ENCODE results near the gene WDR90. TPM values are rescaled to one million over a fixed set of nuclear protein-coding genes. Genes with fewer than 3 reads are reported as not detected.
A peak's percentile ranks its signal among the peaks of the same experiment; 100 is the strongest.

WDR90 gene
- total RNA-seq, 4 donors from 2014 or later, result 29.8 to 154 (median 73.6) TPM

DNA sequence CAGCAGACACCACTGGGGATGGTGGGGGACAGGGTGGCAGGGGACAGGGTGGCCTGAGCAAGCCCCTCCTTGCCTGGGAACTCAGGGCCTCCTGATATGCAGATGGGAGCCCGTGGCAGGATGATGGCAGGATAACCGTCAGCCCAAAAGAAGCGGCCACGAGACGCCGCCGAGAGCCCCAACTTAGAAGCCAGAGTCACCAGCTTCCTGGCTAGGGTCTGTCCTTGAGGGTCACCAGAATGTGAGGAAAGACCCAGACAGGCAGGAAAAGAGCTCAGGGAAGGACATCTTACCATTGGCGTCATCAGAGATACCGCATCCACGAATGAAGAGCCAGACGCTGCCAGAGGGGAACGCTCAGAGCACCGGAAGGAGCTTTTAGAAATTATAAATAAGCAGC is 39.8 kb upstream of the WDR90 start:
- Histone ChIP-seq H3K36me3 (no peaks in the 10 kb centered on the region), H3K27me3 (no peaks in the 10 kb centered on the region), H3K4me1 (peaks cover 0 to 11% (median 2%) of the 10 kb centered on the region in 4 donors), H3K4me3 (no peak overlapping the region), H3K27ac (no peak overlapping the region), H3K9me3 (no peaks in the 10 kb centered on the region)
- TF ChIP-seq POLR2A (IDR thresholded peaks at IDR 0.05), result no peak
- TF ChIP-seq, protein P1, sequence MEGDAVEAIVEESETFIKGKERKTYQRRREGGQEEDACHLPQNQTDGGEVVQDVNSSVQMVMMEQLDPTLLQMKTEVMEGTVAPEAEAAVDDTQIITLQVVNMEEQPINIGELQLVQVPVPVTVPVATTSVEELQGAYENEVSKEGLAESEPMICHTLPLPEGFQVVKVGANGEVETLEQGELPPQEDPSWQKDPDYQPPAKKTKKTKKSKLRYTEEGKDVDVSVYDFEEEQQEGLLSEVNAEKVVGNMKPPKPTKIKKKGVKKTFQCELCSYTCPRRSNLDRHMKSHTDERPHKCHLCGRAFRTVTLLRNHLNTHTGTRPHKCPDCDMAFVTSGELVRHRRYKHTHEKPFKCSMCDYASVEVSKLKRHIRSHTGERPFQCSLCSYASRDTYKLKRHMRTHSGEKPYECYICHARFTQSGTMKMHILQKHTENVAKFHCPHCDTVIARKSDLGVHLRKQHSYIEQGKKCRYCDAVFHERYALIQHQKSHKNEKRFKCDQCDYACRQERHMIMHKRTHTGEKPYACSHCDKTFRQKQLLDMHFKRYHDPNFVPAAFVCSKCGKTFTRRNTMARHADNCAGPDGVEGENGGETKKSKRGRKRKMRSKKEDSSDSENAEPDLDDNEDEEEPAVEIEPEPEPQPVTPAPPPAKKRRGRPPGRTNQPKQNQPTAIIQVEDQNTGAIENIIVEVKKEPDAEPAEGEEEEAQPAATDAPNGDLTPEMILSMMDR (IDR thresholded peaks at IDR 0.05), result no peak
- DNase-seq, result no peak

DNA sequence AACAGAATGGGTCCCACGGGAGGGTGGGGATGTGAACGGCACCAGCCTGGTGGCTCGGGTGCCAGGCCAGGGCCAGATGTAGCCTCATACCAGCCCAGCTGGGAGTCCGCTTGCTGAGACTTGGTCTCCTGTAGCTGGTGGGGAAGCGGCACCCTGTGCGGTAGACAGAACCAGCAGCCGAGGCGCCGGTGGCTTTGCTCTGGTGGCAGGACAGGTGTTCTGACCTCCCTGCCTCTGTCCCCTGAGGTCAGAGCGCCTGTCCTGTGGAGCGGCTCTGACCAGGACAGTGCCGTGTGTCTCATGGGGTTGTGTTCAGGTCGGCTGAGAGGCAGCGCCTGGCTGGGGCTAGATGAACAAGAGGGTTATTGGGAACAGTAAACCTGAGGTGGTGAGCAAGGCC is 39.2 kb upstream of the WDR90 start:
- H3K4me1 ChIP-seq, result peaks cover 0 to 11% (median 2%) of the 10 kb centered on the region in 4 donors
- H3K27ac ChIP-seq, result no peak overlapping the region
- H3K4me3 ChIP-seq, result no peak overlapping the region
- H3K27me3 ChIP-seq, result no peaks in the 10 kb centered on the region
- no peak for TF ChIP-seq POLR2A (IDR thresholded peaks at IDR 0.05)
- TF ChIP-seq, protein P1 (IDR thresholded peaks at IDR 0.05), result no peak
- no peaks in the 10 kb centered on the region for H3K9me3 ChIP-seq
- no peaks in the 10 kb centered on the region for H3K36me3 ChIP-seq
- DNase-seq, result no peak

DNA sequence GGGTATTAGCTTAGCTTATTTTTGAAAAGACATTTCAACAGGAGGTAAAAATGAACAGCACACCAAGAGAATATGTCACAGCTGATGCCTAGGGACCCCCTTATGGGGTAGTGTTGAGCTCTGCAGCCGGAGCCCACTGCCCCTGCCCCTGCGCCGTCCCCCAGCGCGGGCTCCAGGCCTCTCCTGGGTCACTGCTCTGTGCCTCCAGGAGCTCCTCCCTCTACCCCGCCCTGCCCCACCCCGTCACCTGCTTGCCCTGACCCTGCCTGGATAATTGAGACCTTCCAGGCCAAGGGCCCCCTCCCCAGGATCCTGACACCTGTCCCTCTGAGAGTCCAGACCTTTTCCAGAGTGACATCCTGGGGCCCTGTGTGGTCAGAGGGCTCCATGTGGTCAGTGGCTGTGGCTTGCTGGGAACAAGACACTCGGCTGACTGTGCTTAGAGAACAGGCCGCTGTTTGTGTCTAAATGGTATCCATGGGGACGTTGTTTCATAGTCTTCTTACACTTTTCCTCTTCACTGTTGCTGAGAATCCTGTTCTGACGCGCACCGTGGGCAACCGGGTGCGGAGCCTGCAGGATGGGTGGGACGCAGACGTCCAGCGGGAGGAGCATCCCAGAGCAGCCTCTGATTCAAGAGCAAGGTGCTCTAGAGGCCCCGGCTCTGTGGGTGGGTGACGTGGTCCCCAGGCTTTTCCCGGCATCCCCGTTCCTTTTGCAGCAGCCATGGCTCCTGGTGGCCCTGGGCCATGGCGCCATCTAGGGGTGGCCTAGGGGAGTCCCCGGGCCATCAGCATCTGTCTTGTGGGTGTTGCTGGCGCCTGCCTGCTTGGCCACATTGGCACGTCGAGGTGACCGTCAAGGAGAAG is 38.4 kb upstream of the WDR90 start:
- Histone ChIP-seq H3K36me3 (no peaks in the 10 kb centered on the region), H3K27me3 (no peaks in the 10 kb centered on the region), H3K9me3 (no peaks in the 10 kb centered on the region), H3K27ac (no peak overlapping the region), H3K4me1 (peaks cover 0 to 18% (median 2%) of the 10 kb centered on the region in 4 donors), H3K4me3 (no peak overlapping the region)
- TF ChIP-seq, protein P1 (IDR thresholded peaks at IDR 0.05), result peak; percentile 2 to 80 (median 74)
- no peak for TF ChIP-seq POLR2A (IDR thresholded peaks at IDR 0.05)
- peak; percentile 43 to 75 (median 68) for DNase-seq

DNA sequence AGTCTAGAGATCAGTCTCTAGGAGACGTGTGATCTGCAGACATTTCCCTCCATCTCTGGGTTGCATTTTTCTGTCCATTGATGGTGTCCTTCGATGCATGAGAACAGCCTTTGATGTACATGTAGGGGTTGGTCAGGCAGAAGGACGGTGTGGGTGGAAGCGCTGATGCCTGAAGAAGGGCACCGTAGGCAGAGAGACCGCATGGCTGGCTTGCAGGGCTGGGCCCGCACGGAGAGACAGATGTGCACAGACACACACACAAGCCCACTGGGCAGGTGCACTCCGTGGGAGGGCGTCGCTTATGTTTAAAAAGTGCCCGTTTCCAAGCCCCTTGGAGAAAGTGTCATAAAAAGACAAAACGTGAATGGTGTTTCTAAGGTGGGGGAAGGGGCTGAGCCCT is 34.0 kb upstream of the WDR90 start:
- Histone ChIP-seq H3K9me3 (no peaks in the 10 kb centered on the region), H3K27me3 (no peaks in the 10 kb centered on the region), H3K4me1 (peaks cover 0 to 27% (median 2%) of the 10 kb centered on the region in 4 donors), H3K36me3 (peaks cover 0 to 4% (median 0%) of the 10 kb centered on the region in 3 donors), H3K4me3 (no peak overlapping the region), H3K27ac (no peak overlapping the region)
- no peak for DNase-seq
- no peak for TF ChIP-seq POLR2A (IDR thresholded peaks at IDR 0.05)
- TF ChIP-seq, protein P1 (IDR thresholded peaks at IDR 0.05), result no peak

DNA sequence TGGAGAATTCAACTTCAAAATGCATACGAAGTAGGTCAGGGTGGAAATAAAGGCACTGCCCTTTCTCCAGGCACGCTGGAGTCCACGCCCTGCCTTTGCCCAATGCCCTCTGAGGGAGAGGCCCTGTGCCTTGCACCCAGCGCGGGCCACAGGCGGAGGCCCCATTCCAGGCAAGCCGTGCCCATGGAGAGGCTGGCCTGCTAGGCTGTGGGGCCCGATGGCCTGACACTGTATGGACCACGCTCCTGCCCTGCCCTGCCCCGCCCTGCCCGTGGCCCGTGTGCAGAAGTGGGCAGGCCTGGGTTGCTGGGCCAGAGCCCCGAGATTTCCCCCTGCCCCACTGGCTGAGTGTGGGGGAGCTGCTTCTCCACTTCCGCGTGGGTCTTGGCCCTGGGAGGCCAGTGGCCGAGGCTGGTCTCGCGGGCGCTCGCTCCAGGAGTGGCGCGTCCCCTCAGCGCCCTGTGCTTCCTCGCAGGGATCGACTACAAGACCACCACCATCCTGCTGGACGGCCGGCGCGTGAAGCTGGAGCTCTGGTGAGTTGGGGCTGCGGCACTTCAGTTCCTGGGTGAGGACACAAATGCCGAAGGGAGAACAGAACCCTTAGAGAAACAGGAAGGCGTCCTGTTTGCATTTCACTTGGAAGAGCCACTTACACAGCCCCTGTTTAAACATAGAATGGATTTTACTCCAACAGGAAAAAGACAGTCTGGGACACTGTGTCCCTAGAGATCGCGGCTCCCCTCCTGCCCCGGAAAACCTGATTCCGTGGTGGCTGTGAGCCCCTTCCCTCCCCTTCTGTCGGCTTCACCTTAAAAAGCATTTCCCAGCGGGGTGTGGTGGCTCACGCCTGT is 32.2 kb upstream of the WDR90 start:
- H3K27ac ChIP-seq, result peak overlapping the region in 2 of 4 donors; percentile 25 to 52
- H3K4me3 ChIP-seq, result no peak overlapping the region
- no peaks in the 10 kb centered on the region for H3K27me3 ChIP-seq
- no peaks in the 10 kb centered on the region for H3K9me3 ChIP-seq
- peaks cover 0 to 22% (median 0%) of the 10 kb centered on the region in 4 donors for H3K4me1 ChIP-seq
- H3K36me3 ChIP-seq, result peaks cover 0 to 4% (median 0%) of the 10 kb centered on the region in 3 donors
- TF ChIP-seq POLR2A (IDR thresholded peaks at IDR 0.05), result no peak
- TF ChIP-seq, protein P1 (IDR thresholded peaks at IDR 0.05), result no peak
- peak in 1 of 3 donors; percentile 69 for DNase-seq
